GM12865 (cell line): ENCODE measurements around the gene TRABD.

Experiments
- DNase-seq: peaks from one replicate; pipeline ENCODE4 v3.0.0; 2010; ENCODE audit warnings: low read depth
- H3K4me3 ChIP-seq: 2 replicates; pipeline ENCODE4 v1.5.1; 2011; ENCODE audit warnings: mild to moderate bottlenecking, low read depth, low read length, control low read depth
- CTCF ChIP-seq: IDR thresholded peaks from 2 replicates; pipeline ENCODE4 v1.5.1; 2011; ENCODE audit warnings: low read length, control low read depth, low read depth, inconsistent platforms; ENCODE audit not compliant: insufficient read depth; ENCODE audit errors: missing control alignments

The TRABD gene

GRCh38 chr22:50148166-50148500, 37.6 kb upstream of the TRABD start:
- no peak overlapping the region for H3K4me3 ChIP-seq
- no peak for TF ChIP-seq CTCF
- no peak for DNase-seq

- peak; percentile 83 for DNase-seq
- TF ChIP-seq CTCF = peak; percentile 97
- H3K4me3 ChIP-seq = no peak overlapping the region
Measured at GRCh38 chr22:50148991-50149721, 36.6 kb upstream of the TRABD start.

GRCh38 chr22:50150161-50151129, 35.3 kb upstream of the TRABD start:
- no peak for DNase-seq
- H3K4me3 ChIP-seq = no peak overlapping the region
- TF ChIP-seq CTCF = no peak

GRCh38 chr22:50151571-50152537, 33.9 kb upstream of the TRABD start:
- no peak for DNase-seq
- no peak for TF ChIP-seq CTCF
- no peak overlapping the region for H3K4me3 ChIP-seq

DNA sequence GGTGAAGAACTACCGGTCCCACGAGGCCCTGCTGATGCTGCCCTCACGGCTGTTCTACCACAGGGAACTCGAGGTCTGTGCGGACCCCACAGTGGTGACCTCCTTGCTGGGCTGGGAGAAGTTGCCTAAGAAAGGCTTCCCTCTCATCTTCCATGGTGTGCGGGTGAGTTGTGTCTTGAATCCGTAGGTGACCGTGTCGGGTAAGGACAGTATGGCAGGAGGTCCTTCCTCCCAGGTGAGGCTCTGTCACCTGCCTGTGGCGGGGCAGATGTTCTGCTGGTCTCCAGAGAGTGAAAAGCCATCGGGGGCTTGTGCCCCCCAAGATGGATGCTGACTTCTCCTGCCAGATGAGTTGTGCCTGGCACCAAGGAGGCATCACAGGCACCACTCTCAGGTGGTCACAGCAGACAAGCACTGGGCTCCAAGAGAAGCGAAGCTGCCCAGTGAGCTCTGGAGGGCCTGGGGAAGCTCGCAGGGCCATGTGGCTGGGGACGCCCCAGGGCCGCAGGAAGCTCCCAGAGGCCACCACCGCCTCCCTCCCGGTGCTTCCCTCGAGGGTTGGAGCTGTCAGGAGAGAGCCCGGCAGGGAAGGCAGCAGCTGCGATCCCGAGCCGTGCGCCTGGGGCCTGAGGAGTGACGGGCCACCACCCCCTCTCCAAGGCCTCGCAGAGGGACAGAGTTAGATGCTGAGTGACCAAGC, 32.5 kb upstream of the TRABD start:
- no peak overlapping the region for H3K4me3 ChIP-seq
- DNase-seq = no peak
- TF ChIP-seq CTCF = no peak

DNA sequence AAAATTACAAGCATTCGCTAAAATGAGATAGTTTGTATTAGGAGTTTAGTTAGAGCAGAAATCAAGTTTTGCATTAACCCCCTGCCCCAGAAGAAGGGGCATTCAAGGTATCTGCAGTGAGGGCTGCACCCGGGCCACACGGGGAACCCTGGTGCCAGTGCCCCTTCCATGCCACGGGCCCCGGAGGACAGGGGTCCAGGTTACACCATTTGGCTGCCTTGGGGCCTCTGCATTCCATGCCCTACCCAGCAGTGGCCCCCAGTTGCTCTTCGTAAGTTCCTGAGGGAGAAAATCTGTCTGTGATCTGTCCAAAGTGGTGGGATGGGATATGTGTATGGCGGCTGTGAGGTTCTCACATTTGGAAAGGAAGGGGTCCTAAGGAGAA, 32.0 kb upstream of the TRABD start:
- TF ChIP-seq CTCF = no peak
- H3K4me3 ChIP-seq = no peak overlapping the region
- no peak for DNase-seq
